ENCODE measurements around the gene RAPGEF6.
A peak's percentile ranks its signal among the peaks of the same experiment; 100 is the strongest.
"Not testable (repeated sequence)": the region's sequence is repeated elsewhere in the genome, so short reads cannot be mapped to it uniquely, and the experiment has no call there.

The RAPGEF6 gene

DNA sequence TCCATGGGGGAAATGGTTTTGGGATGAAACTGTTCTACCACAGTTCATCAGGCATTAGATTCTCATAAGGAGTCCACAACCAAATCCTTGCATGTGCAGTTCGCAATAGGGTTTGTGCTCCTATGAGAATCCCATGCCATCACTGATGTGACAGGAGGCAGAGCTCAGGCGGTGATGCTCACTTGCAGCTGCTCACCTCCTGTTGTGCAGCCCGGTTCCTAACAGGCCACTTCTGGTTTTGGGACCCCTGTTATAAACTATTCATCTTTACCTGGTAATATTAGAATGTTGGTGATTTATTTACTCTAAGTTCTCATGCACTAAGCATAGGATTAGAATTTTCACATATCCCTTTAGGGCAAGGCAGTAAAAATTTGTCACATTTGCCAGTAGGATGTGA lies 248.9 kb downstream of the RAPGEF6 start:
- H3K27ac ChIP-seq: peak overlapping the region; percentile 46
- TF ChIP-seq CTCF (IDR thresholded peaks at IDR 0.05) (no peak), ZFX (IDR thresholded peaks at IDR 0.05; ENCODE audit: borderline replicate concordance) (no peak)

- H3K27ac ChIP-seq: no peak overlapping the region
- TF ChIP-seq CTCF (IDR thresholded peaks at IDR 0.05) (no peak), ZFX (IDR thresholded peaks at IDR 0.05; ENCODE audit: borderline replicate concordance) (no peak)
Observed at GRCh38 chr5:131384616-131385214, 250.3 kb downstream of the RAPGEF6 start.

GRCh38 chr5:131384173-131384572 lies 250.9 kb downstream of the RAPGEF6 start:
- no peak overlapping the region for H3K27ac ChIP-seq
- TF ChIP-seq ZFX (IDR thresholded peaks at IDR 0.05; ENCODE audit: borderline replicate concordance) (no peak), CTCF (IDR thresholded peaks at IDR 0.05) (no peak)

- no peak overlapping the region for H3K27ac ChIP-seq
- peak; percentile 76 for TF ChIP-seq CTCF (IDR thresholded peaks at IDR 0.05)
- TF ChIP-seq ZFX (IDR thresholded peaks at IDR 0.05; ENCODE audit: borderline replicate concordance): no peak
Observed at GRCh38 chr5:131382407-131383395, 252.3 kb downstream of the RAPGEF6 start.

- no peak overlapping the region for H3K27ac ChIP-seq
- TF ChIP-seq ZFX (IDR thresholded peaks at IDR 0.05; ENCODE audit: borderline replicate concordance) (no peak), CTCF (IDR thresholded peaks at IDR 0.05) (no peak)
Observed at GRCh38 chr5:131381777-131382176, 253.3 kb downstream of the RAPGEF6 start.

GRCh38 chr5:131381021-131381420 lies 254.0 kb downstream of the RAPGEF6 start:
- no peak overlapping the region for H3K27ac ChIP-seq
- no peak for TF ChIP-seq CTCF (IDR thresholded peaks at IDR 0.05)
- no peak for TF ChIP-seq ZFX (IDR thresholded peaks at IDR 0.05; ENCODE audit: borderline replicate concordance)

DNA sequence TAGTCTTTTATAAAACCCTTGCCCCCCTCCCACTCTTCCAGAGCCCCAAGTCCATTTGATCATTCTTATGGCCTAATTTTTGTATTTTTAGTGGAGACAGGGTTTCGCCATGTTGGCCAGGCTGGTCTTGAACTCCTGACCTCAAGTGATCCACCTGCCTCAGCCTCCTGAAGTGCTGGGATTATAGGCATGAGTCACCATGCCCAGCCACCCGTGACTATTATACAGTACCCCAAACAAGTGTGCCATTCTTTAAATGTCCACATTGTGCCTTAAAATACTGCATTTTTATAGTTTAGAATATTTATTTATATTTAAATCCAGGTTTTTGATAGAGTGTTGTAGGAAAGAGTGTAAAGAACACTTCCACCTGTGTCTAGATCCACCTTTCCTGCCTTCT lies 254.8 kb downstream of the RAPGEF6 start:
- not testable (repeated sequence) for H3K27ac ChIP-seq
